Fibroblast of peridontal ligament (primary cell): ENCODE data around the gene SP8.
"Not testable (repeated sequence)": the region's sequence is repeated elsewhere in the genome, so short reads cannot be mapped to it uniquely, and the experiment has no call there.

Experiments
- DNase-seq: peaks from one replicate; pipeline ENCODE4 v3.0.0-alpha.2; 2010; ENCODE audit errors: extremely low read depth

The SP8 gene

GRCh38 chr7:20786779-20787659 lies at the start of gene SP8:
TSS of gene SP8 (minus strand) at chr7:20786886. CDS start at chr7:20786798, 88 bp downstream.
- no peak for DNase-seq

- DNase-seq = not testable (repeated sequence)
Observed at GRCh38 chr7:20836424-20836823, 49.7 kb upstream of the SP8 start.

GRCh38 chr7:20835111-20835750 lies 48.5 kb upstream of the SP8 start:
- DNase-seq = no peak

- DNase-seq = no peak
Observed at GRCh38 chr7:20834656-20835055, 48.0 kb upstream of the SP8 start.

GRCh38 chr7:20831956-20832355 lies 45.3 kb upstream of the SP8 start:
- DNase-seq = no peak

- DNase-seq = no peak
Observed at GRCh38 chr7:20831451-20831850, 44.8 kb upstream of the SP8 start.

- DNase-seq = no peak
Observed at GRCh38 chr7:20828947-20829346, 42.3 kb upstream of the SP8 start.

- no peak for DNase-seq
Observed at GRCh38 chr7:20827172-20827571, 40.5 kb upstream of the SP8 start.

- no peak for DNase-seq
Observed at GRCh38 chr7:20826243-20826642, 39.6 kb upstream of the SP8 start.

- no peak for DNase-seq
Observed at GRCh38 chr7:20825555-20825954, 38.9 kb upstream of the SP8 start.

GRCh38 chr7:20821390-20821789 lies 34.7 kb upstream of the SP8 start:
- DNase-seq = not testable (repeated sequence)

- no peak for DNase-seq
Observed at GRCh38 chr7:20816372-20816959, 29.8 kb upstream of the SP8 start.

- no peak for DNase-seq
Observed at GRCh38 chr7:20804345-20804744, 17.7 kb upstream of the SP8 start.

- DNase-seq = no peak
Observed at GRCh38 chr7:20799566-20800366, 13.1 kb upstream of the SP8 start.

GRCh38 chr7:20798694-20799121 lies 12.0 kb upstream of the SP8 start:
- no peak for DNase-seq

GRCh38 chr7:20798081-20798693 lies 11.5 kb upstream of the SP8 start:
- no peak for DNase-seq

- DNase-seq = no peak
Observed at GRCh38 chr7:20797462-20798080, 10.9 kb upstream of the SP8 start.

- no peak for DNase-seq
Observed at GRCh38 chr7:20797042-20797461, 10.4 kb upstream of the SP8 start.

- DNase-seq = no peak
Observed at GRCh38 chr7:20796500-20796899, 9.8 kb upstream of the SP8 start.

GRCh38 chr7:20795881-20796280 lies 9.2 kb upstream of the SP8 start:
- DNase-seq = no peak

GRCh38 chr7:20795361-20795760 lies 8.7 kb upstream of the SP8 start:
- no peak for DNase-seq
